Measurements from ENCODE around the gene CAPNS1.
"Not testable (repeated sequence)": the region's sequence is repeated elsewhere in the genome, so short reads cannot be mapped to it uniquely, and the experiment has no call there.

The CAPNS1 gene

DNA sequence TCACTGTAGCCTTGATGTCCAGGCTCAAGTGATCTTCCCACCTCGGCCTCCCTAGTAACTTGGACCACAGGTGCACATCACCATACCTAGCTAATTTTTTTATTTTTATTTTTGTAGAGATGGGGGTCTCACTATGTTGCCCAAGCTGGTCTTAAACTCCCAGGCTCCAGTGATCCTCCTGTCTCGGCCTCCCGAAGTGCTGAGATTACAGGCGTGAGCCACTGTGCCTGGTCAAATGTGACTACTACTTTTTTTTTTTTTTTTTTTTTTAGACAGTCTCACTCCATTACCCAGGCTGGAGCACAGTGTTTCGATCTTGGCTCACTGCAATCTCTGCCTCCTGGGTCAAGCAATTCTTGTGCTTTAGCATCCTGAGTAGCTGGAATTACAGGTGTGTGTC lies 33.0 kb downstream of the CAPNS1 start:
- DNase-seq (ENCODE audit: low read depth, low spot score): no peak
- TF ChIP-seq EZH2 (IDR thresholded peaks at IDR 0.05) (no peak), POLR2AphosphoS5 (IDR thresholded peaks at IDR 0.05; ENCODE audit: borderline replicate concordance, low read depth, low read length) (no peak), FOXP2 (optimal IDR thresholded peaks at IDR 0.05; ENCODE audit: control extremely low read depth, extremely low read length, insufficient read depth) (no peak)

DNA sequence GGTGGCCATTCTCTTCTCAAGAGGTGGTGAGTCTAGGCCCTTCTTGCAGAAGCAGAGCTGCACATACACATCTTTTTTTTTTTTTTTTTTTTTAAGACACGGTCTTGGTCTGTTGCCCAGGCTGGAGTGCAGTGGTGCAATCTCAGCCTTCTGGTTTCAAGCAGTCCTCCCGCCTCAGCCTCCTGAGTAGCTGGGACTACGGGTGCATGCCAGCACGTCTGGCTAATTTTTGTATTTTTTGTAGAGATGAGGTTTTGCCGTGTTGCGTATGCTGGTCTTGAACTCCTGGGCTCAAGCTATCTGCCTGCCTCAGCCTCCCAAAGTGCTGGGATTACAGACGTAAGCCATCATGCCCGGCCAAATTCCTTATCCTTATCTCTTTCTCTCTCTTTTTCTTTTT lies 34.0 kb downstream of the CAPNS1 start:
- H3K9ac ChIP-seq (ENCODE audit: insufficient read length); H3K27ac ChIP-seq: not testable (repeated sequence)

More for the DNA sequence above, 33.0 kb downstream of the CAPNS1 start:
- no peaks in the 10 kb centered on the region for H3K9me3 ChIP-seq (ENCODE audit: low read depth, low read length)
- H3K9ac ChIP-seq (ENCODE audit: insufficient read length): no peak overlapping the region
- no peaks in the 10 kb centered on the region for H3K36me3 ChIP-seq (ENCODE audit: insufficient read depth, low read length)
- no peak overlapping the region for H3K4me3 ChIP-seq
- H3K27ac ChIP-seq: no peak overlapping the region

DNA sequence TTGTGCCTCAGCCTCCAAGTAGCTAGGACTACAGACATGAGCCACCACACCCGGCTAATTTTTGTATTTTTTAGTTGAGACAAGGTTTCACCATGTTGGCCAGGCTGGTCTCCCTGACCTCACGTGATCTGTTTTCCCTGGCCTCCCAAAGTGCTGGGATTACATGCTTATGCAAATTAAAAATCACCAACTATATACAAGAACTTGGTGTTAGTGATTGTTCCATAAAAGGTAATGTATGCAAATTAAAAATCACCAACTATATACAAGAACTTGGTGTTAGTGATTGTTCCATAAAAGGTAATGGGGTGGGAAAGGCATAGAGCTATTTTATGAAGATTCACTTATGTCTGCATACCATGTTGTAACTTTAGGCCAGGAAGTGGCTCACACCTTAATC lies 39.2 kb downstream of the CAPNS1 start:
- peaks cover 13% of the 10 kb centered on the region for H3K36me3 ChIP-seq (ENCODE audit: insufficient read depth, low read length)
- not testable (repeated sequence) for H3K27ac ChIP-seq

More for the DNA sequence above, 34.0 kb downstream of the CAPNS1 start:
- DNase-seq (ENCODE audit: low read depth, low spot score); H3K9me3 ChIP-seq (ENCODE audit: low read depth, low read length); H3K36me3 ChIP-seq (ENCODE audit: insufficient read depth, low read length); H3K4me3 ChIP-seq: not testable (repeated sequence)

DNA sequence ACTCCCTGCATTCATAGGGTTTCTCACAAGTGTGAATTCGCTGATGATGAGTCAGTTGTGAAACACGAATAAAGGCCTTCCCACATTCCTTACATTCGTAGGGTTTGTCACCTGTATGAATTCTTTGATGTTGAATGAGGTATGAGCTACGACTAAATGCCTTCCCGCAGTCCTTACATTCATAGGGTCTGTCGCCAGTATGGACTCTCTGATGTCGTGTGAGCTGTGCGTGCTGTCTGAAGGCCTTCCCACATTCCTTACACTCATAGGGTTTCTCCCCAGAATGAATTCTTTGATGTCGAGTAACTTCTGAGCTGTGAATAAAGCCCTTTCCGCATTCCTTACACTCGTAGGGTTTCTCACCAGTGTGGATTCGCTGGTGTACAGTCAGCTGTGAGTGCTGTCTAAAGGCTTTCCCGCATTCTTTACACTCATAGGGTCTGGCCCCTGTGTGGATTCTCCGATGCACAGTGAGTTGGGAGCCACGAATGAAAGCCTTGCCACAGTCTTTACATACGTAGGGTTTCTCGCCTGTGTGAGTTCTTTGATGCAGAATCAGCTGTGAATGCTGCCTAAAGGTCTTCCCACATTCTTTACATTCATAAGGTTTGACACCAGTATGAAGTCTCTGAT lies 42.9 kb downstream of the CAPNS1 start:
- DNase-seq (ENCODE audit: low read depth, low spot score): no peak
- TF ChIP-seq POLR2AphosphoS5 (IDR thresholded peaks at IDR 0.05; ENCODE audit: borderline replicate concordance, low read depth, low read length) (no peak), FOXP2 (optimal IDR thresholded peaks at IDR 0.05; ENCODE audit: control extremely low read depth, extremely low read length, insufficient read depth) (no peak), EZH2 (IDR thresholded peaks at IDR 0.05) (no peak)
- H3K4me3 ChIP-seq: no peak overlapping the region
- H3K9me3 ChIP-seq (ENCODE audit: low read depth, low read length): no peaks in the 10 kb centered on the region
- H3K27ac ChIP-seq: no peak overlapping the region
- peaks cover 13% of the 10 kb centered on the region for H3K36me3 ChIP-seq (ENCODE audit: insufficient read depth, low read length)
- H3K9ac ChIP-seq (ENCODE audit: insufficient read length): no peak overlapping the region

More for the DNA sequence above, 39.2 kb downstream of the CAPNS1 start:
- H3K4me3 ChIP-seq; H3K9me3 ChIP-seq (ENCODE audit: low read depth, low read length); H3K9ac ChIP-seq (ENCODE audit: insufficient read length); DNase-seq (ENCODE audit: low read depth, low spot score): not testable (repeated sequence)

DNA sequence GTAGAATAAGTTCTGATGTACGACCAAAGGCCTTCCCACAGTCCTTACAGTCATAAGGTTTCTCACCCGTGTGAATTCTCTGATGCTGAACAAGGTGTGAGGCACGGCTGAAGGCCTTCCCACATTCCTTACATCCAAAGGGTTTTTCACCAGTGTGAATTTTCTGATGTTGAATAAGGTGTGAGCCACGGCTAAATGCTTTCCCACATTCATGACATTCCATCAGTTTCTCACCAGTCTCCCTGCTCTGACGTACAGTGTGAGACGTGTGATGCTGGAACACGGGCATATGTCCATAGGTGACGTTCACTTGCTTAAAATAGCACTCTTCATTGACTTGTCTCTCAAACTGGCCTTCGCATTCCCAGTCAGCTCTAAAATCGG lies 43.4 kb downstream of the CAPNS1 start:
- Histone ChIP-seq H3K4me3 (no peak overlapping the region), H3K9me3 (ENCODE audit: low read depth, low read length) (no peaks in the 10 kb centered on the region), H3K9ac (ENCODE audit: insufficient read length) (no peak overlapping the region), H3K27ac (no peak overlapping the region), H3K36me3 (ENCODE audit: insufficient read depth, low read length) (peaks cover 13% of the 10 kb centered on the region)
- no peak for DNase-seq (ENCODE audit: low read depth, low spot score)
- TF ChIP-seq FOXP2 (optimal IDR thresholded peaks at IDR 0.05; ENCODE audit: control extremely low read depth, extremely low read length, insufficient read depth) (no peak), POLR2AphosphoS5 (IDR thresholded peaks at IDR 0.05; ENCODE audit: borderline replicate concordance, low read depth, low read length) (no peak), EZH2 (IDR thresholded peaks at IDR 0.05) (no peak)

DNA sequence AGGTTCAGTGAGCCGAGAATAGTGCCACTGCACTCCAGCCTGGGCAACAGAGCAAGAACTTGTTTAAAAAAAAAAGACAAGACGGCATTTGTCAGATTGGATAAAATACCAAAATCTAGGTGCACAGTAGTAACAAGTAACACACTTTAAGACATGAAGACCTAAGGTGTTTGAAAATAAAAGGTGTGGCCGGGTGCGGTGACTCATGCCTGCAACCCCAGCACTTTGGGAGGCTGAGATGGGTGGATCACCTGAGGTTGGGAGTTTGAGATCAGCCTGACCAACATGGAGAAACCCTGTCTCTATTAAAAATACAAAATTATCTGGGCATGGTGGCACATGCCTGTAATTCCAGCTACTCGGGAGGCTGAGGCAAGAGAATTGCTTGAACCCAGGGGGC lies 46.9 kb downstream of the CAPNS1 start:
- not testable (repeated sequence) for DNase-seq (ENCODE audit: low read depth, low spot score); H3K4me3 ChIP-seq; H3K27ac ChIP-seq; H3K9me3 ChIP-seq (ENCODE audit: low read depth, low read length); H3K9ac ChIP-seq (ENCODE audit: insufficient read length)
- peaks cover 13% of the 10 kb centered on the region for H3K36me3 ChIP-seq (ENCODE audit: insufficient read depth, low read length)

DNA sequence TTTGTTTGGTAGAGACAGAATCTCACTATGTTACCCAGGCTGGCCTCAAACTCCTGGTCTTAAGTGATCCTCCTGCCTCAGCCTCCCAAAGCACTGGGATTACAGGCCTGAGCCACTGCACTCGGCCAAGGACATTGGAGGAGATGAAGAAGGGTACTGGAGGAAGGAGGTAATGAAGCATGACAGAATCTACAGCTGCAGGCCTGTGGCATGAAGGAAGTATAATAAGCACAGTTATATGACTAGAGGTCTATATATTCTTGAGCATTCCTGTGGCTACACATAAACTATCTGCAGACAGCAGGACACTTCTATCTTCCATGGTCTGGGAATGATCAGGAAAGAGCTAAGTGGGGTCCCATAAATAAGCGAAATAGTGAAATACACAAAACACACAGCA lies 56.4 kb downstream of the CAPNS1 start:
- Histone ChIP-seq H3K9me3 (ENCODE audit: low read depth, low read length) (no peaks in the 10 kb centered on the region), H3K4me3 (no peak overlapping the region), H3K36me3 (ENCODE audit: insufficient read depth, low read length) (peaks cover 16% of the 10 kb centered on the region; the same call in 1 of the 2 replicates), H3K27ac (no peak overlapping the region), H3K9ac (ENCODE audit: insufficient read length) (no peak overlapping the region)
- DNase-seq (ENCODE audit: low read depth, low spot score): no peak
- TF ChIP-seq EZH2 (IDR thresholded peaks at IDR 0.05): no peak
- no peak for TF ChIP-seq POLR2AphosphoS5 (IDR thresholded peaks at IDR 0.05; ENCODE audit: borderline replicate concordance, low read depth, low read length)
- TF ChIP-seq FOXP2 (optimal IDR thresholded peaks at IDR 0.05; ENCODE audit: control extremely low read depth, extremely low read length, insufficient read depth): no peak

DNA sequence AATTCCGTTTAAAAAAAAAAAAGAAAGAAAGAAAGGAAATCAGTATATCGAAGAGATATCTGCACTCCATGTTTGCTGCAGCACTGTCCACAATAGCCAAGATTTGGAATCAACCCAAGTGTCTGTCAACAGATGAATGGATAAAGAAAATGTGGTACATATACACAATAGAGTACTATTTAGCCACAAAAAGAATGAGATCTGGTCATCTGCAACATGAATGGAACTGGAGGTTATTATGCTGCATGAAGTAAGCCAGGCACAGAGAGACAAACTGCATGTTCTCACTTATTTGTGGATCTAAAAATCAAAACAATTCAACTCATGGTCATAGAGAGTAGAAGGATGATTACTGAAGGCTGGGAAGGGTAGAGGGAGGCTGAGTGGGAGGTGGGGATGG lies 58.3 kb downstream of the CAPNS1 start:
- TF ChIP-seq EZH2 (IDR thresholded peaks at IDR 0.05) (no peak), FOXP2 (optimal IDR thresholded peaks at IDR 0.05; ENCODE audit: control extremely low read depth, extremely low read length, insufficient read depth) (no peak), POLR2AphosphoS5 (IDR thresholded peaks at IDR 0.05; ENCODE audit: borderline replicate concordance, low read depth, low read length) (no peak)

More for the DNA sequence above, 58.3 kb downstream of the CAPNS1 start:
- no peak overlapping the region for H3K9ac ChIP-seq (ENCODE audit: insufficient read length)
- no peak for DNase-seq (ENCODE audit: low read depth, low spot score)
- H3K36me3 ChIP-seq (ENCODE audit: insufficient read depth, low read length): peaks cover 16% of the 10 kb centered on the region; the same call in 1 of the 2 replicates
- H3K27ac ChIP-seq: no peak overlapping the region
- no peaks in the 10 kb centered on the region for H3K9me3 ChIP-seq (ENCODE audit: low read depth, low read length)
- H3K4me3 ChIP-seq: no peak overlapping the region

All from SK-N-MC (cell line).